Left ventricle myocardium inferior (tissue), 1 donor: ENCODE measurements around the gene LVRN. TPM values are rescaled to one million over a fixed set of nuclear protein-coding genes. Genes with fewer than 3 reads are reported as not detected.
"Not testable (repeated sequence)": the region's sequence is repeated elsewhere in the genome, so short reads cannot be mapped to it uniquely, and the experiment has no call there.

Source experiments
- DNase-seq: peaks from one replicate; pipeline ENCODE4 v3.0.0-alpha.2; 2020
- H3K27ac ChIP-seq: fragments of 200-600 bp; replicated peaks from 2 replicates; pipeline ENCODE4 v1.8.0; 2021
- H3K27me3 ChIP-seq: fragments of 200-600 bp; 2 replicates; pipeline ENCODE4 v1.8.0; 2021; ENCODE audit warnings: low read depth
- H3K36me3 ChIP-seq: fragments of 200-600 bp; 2 replicates; pipeline ENCODE4 v1.8.0; 2021
- H3K4me1 ChIP-seq: fragments of 200-600 bp; 2 replicates; pipeline ENCODE4 v1.8.0; 2021
- H3K4me3 ChIP-seq: fragments of 200-600 bp; 2 replicates; pipeline ENCODE4 v1.8.0; 2021; ENCODE audit warnings: mild to moderate bottlenecking, moderate library complexity
- H3K9me3 ChIP-seq: fragments of 200-600 bp; replicated peaks from 2 replicates; pipeline ENCODE4 v1.8.0; 2021
- CTCF ChIP-seq: fragments of 200-600 bp; IDR thresholded peaks from 2 replicates; pipeline ENCODE4 v1.8.0; 2021; ENCODE audit warnings: antibody characterized with exemption, mild to moderate bottlenecking, borderline replicate concordance
- intact Hi-C: fragments of 100-400 bp; cut with micrococcal nuclease; formaldehyde crosslinking; loops from one replicate; pipeline ENCODE4 v1.11.0; 2022
- long read RNA-seq: library from polyadenylated mRNA; unstranded; transcript quantifications from one replicate; pipeline ENCODE4 v2.0.0, GENCODE V29; 2021
- total RNA-seq: library from RNA; stranded (reverse); fragmentation: NEBNext Ultra II Directional; extraction: Animal tissue kit (Norgen Biotek cat#: 25700); gene quantifications from one replicate; pipeline ENCODE4 v1.2.1, GENCODE V29; 2021
- donor health status: DM: no; HTN: yes; CAD: no; lungs with severe emphysema.

LVRN gene, protein sequence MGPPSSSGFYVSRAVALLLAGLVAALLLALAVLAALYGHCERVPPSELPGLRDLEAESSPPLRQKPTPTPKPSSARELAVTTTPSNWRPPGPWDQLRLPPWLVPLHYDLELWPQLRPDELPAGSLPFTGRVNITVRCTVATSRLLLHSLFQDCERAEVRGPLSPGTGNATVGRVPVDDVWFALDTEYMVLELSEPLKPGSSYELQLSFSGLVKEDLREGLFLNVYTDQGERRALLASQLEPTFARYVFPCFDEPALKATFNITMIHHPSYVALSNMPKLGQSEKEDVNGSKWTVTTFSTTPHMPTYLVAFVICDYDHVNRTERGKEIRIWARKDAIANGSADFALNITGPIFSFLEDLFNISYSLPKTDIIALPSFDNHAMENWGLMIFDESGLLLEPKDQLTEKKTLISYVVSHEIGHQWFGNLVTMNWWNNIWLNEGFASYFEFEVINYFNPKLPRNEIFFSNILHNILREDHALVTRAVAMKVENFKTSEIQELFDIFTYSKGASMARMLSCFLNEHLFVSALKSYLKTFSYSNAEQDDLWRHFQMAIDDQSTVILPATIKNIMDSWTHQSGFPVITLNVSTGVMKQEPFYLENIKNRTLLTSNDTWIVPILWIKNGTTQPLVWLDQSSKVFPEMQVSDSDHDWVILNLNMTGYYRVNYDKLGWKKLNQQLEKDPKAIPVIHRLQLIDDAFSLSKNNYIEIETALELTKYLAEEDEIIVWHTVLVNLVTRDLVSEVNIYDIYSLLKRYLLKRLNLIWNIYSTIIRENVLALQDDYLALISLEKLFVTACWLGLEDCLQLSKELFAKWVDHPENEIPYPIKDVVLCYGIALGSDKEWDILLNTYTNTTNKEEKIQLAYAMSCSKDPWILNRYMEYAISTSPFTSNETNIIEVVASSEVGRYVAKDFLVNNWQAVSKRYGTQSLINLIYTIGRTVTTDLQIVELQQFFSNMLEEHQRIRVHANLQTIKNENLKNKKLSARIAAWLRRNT
- total RNA-seq: 0.14 TPM
- long read RNA-seq: 0 reads

GRCh38 chr5:115962239-115962564 is at the start of gene LVRN:
Gene LVRN, plus strand, starts transcription at chr5:115962475. Its CDS starts 143 bp downstream, at chr5:115962618.
- H3K9me3 ChIP-seq: no peaks in the 10 kb centered on the region
- H3K4me3 ChIP-seq: peak within 1 kb of the TSS; percentile 65
- peaks cover 92% of the 10 kb centered on the region for H3K27me3 ChIP-seq
- no peak within 1 kb of the TSS for H3K27ac ChIP-seq
- peaks cover 23% of the 10 kb centered on the region for H3K4me1 ChIP-seq
- intact Hi-C loops: no loop called here
- H3K36me3 ChIP-seq: no peaks in the 10 kb centered on the region
- DNase-seq: no peak
- TF ChIP-seq CTCF: no peak

- H3K4me3 ChIP-seq, H3K27me3 ChIP-seq, DNase-seq, intact Hi-C loops, H3K27ac ChIP-seq, H3K4me1 ChIP-seq, H3K9me3 ChIP-seq: not testable (repeated sequence)
- peaks cover 13% of the 10 kb centered on the region for H3K36me3 ChIP-seq
Observed at GRCh38 chr5:115913623-115914400, 48.5 kb upstream of the LVRN start.

DNA sequence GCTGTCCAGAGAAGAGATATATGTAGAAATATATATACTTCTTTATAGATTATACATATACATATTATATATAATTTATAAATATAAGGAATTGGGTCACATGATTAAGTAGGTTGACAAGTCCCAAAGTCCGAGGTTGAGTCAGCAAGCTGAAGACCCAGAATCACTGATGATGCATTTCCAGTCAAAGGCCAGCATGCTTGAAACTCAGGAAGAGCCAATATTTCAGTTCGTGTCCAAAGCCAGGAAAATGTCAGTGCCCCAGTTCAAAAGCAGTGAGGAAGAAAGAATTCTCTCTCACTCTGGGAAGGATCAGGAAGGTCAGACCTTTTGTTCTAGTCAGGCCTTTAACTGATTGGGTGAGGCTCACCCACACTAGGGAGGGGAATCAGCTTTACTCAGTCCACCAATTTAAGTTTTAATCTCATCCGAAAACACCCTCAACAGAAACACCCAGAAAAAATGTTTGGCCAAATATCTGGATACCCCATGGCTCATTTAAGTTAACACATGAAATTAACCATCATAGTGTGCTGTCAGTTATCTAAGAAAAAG is 42.0 kb upstream of the LVRN start:
- H3K27me3 ChIP-seq: no peaks in the 10 kb centered on the region
- no peak overlapping the region for H3K4me3 ChIP-seq
- intact Hi-C loops: no loop called here
- no peak for TF ChIP-seq CTCF
- H3K27ac ChIP-seq: no peak overlapping the region
- peaks cover 4% of the 10 kb centered on the region for H3K36me3 ChIP-seq
- DNase-seq: no peak
- H3K9me3 ChIP-seq: no peaks in the 10 kb centered on the region
- no peaks in the 10 kb centered on the region for H3K4me1 ChIP-seq

- intact Hi-C loops, H3K4me1 ChIP-seq, H3K4me3 ChIP-seq, H3K36me3 ChIP-seq, H3K9me3 ChIP-seq, DNase-seq, H3K27me3 ChIP-seq, H3K27ac ChIP-seq: not testable (repeated sequence)
Observed at GRCh38 chr5:115928578-115929407, 33.5 kb upstream of the LVRN start.

DNA sequence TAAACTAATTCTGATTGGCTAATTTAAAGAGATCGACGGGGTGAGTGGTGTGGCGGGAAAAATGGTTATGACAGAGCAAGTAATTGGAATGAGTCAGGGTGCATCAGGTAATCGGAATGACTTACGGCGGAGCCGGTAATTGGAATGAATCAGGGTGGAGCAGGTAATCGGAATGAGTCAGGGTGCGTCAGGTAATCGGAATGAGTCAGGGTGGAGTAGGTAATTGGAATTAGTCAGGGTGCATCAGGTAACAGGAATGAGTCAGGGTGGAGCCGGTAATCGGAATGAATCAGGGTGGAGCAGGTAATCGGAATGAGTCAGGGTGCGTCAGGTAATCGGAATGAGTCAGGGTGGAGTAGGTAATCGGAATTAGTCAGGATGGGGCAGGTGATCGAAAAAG is 32.1 kb upstream of the LVRN start:
- intact Hi-C loops, H3K9me3 ChIP-seq, H3K27me3 ChIP-seq, H3K4me1 ChIP-seq, H3K36me3 ChIP-seq, H3K27ac ChIP-seq, H3K4me3 ChIP-seq, DNase-seq: not testable (repeated sequence)

DNA sequence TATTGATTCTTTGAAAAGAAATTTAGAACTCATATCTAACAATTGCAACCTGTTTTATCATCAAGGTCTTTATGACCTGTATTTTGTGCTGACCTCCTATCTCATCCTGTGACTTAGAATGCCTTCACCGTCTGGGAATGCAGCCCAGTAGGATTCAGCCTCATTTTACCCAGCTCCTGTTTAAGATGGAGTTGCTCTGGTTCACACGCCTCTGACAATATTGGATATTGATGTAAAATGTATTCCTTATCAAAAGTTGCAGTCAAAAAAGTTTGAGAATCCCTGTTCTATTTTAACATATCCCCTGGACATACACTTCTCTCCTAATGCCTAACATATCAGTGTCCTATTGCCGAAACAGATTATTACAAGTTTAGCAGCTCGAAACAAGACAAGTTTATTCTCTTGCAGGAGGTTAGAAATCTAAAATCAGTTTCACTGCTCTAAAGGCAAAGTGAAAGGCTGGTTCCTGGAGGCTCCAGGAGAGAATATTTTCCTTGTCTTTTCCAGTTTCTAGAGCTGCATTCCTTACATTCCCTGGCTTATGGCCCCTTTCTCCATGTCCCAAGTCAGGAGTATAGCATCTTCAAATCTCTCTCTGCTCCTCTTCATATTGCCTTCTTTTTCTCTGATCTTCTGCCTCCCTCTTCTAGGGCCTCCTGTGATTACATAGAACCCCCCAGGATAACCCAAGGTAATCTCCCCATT is 31.5 kb upstream of the LVRN start:
- DNase-seq: no peak
- no peak for TF ChIP-seq CTCF
- no peak overlapping the region for H3K4me3 ChIP-seq
- H3K27ac ChIP-seq: no peak overlapping the region
- H3K27me3 ChIP-seq: no peaks in the 10 kb centered on the region
- no peaks in the 10 kb centered on the region for H3K9me3 ChIP-seq
- no peaks in the 10 kb centered on the region for H3K36me3 ChIP-seq
- H3K4me1 ChIP-seq: no peaks in the 10 kb centered on the region
- intact Hi-C loops: no loop called here
